KOPT-K1 (cell line): ENCODE results near the gene CNIH4.
"Not testable (repeated sequence)": the region's sequence is repeated elsewhere in the genome, so short reads cannot be mapped to it uniquely, and the experiment has no call there.

ENCODE experiments used
- H3K27ac ChIP-seq: fragments of 200-600 bp; sonication (generic); 2 replicates; pipeline ENCODE4 v1.5.1; 2016; ENCODE audit warnings: antibody characterized with exemption, mild to moderate bottlenecking, low read depth, low read length; ENCODE audit not compliant: poor library complexity, severe bottlenecking
- H3K36me3 ChIP-seq: fragments of 200-600 bp; sonication (generic); 2 replicates; pipeline ENCODE4 v1.5.1; 2017; ENCODE audit warnings: antibody characterized with exemption, mild to moderate bottlenecking, low read length, moderate library complexity; ENCODE audit not compliant: insufficient read depth
- H3K9me3 ChIP-seq: fragments of 200-600 bp; sonication (generic); 2 replicates; pipeline ENCODE4 v1.5.1; 2017; ENCODE audit warnings: antibody characterized with exemption, low read length, mild to moderate bottlenecking; ENCODE audit not compliant: insufficient read depth, poor library complexity, severe bottlenecking

The CNIH4 gene

DNA sequence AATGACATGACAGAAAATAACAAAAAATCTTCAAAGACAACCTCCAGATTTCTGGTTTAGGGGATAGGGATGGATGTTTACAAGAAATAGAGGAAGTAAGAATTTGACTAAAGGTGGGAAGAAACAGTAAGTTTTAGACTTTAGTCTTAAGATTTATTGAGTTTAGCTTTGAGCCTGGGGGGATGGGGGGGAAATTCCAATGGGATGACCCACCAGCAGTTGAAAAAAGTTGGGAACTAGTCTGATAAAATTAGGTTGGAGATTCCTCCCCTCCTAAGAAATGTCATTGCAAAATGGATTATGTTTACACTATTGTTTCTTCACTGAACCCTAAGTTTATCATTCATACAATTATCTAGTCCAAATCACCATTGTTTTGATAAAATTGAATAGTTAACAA, 49.5 kb downstream of the CNIH4 start:
- H3K36me3 ChIP-seq: peaks cover 91% of the 10 kb centered on the region
- no peaks in the 10 kb centered on the region for H3K9me3 ChIP-seq
- H3K27ac ChIP-seq: no peak overlapping the region

DNA sequence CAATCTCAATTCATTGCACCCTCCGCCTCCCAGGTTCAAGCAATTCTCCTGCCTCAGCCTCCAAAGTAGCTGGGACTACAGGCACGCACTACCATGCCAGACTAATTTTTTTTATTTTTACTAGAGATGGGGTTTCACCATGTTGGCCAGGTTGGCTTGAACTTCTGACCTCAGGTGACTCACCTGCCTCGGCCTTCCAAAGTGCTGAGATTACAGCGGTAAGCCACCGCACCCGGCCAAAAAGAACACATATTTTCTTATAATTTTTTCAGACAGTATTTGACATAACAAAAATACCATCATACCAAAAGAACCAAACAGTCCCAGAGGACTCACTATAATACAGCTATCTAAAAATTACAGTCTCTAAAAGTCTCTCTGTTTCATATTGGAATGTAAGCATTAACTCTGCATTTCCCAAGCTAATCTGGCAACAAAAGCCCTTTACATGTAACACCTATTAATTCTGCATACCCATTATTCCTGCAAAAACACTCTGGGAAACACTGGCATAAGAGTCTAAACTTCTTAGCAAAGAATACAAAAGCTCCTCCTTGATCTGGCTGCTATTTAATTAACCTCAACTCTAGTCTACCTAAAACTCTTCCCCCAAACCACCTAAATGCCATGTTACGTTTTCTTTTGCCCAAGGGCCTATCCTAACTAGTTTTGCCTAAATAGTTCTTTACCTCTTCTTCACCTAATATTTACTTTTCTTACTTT, 51.1 kb downstream of the CNIH4 start:
- H3K9me3 ChIP-seq: no peaks in the 10 kb centered on the region
- peaks cover 92% of the 10 kb centered on the region for H3K36me3 ChIP-seq
- no peak overlapping the region for H3K27ac ChIP-seq

DNA sequence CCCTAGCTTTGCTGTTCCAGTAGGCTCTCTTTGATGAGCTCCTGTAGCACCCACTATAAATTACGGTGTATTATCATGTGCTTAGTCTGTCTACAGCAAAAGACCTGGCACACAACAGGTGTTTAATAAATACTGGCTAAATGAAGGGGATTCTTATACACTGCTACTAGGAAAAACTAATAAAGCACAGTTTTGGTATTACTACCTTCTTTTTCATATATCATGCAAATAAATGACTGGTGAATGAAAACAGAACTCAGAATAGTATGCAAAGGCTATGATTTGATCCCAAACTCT, 51.6 kb downstream of the CNIH4 start:
- no peaks in the 10 kb centered on the region for H3K9me3 ChIP-seq
- H3K27ac ChIP-seq: no peak overlapping the region
- peaks cover 93% of the 10 kb centered on the region for H3K36me3 ChIP-seq

DNA sequence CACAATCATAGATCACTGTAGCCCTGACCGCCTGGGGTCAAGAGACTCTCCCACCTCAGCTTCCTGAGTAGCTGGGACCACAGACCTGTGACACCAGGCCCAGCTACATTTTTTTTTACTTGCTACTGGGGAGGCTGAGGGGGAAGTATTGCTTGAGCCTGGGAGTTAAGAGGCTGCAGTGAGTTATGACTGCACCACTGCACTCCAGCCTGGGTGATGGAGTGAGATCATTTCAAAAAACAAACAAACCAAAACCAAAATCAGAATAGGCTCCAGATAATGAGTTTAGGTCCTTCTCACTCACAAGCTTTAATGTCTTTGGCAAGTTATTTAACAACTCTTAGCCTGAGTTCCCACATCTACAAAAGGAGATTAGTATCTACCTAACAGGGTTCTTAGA, 55.1 kb downstream of the CNIH4 start:
- H3K9me3 ChIP-seq: no peaks in the 10 kb centered on the region
- peaks cover 92% of the 10 kb centered on the region for H3K36me3 ChIP-seq
- no peak overlapping the region for H3K27ac ChIP-seq

DNA sequence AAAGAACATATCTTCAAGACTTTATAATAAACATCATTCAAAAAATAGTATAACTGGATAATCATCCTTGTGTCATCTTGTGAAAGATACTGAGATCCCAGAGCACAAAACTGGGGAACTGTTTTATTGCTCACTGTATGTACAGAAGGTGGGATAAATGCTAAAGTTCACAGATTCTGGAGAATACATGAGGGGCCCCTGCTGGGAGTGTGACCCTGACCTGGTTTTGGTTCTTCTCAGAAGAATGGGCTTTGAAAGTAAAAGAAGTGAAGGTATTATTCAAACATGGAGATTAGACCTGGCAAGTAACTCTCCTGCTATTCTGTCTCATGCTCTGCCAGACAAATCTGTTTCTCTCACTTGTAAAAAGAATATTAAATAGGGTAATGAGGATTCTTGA, 63.4 kb downstream of the CNIH4 start:
- H3K27ac ChIP-seq: no peak overlapping the region
- no peaks in the 10 kb centered on the region for H3K9me3 ChIP-seq
- H3K36me3 ChIP-seq: peaks cover 98% of the 10 kb centered on the region

DNA sequence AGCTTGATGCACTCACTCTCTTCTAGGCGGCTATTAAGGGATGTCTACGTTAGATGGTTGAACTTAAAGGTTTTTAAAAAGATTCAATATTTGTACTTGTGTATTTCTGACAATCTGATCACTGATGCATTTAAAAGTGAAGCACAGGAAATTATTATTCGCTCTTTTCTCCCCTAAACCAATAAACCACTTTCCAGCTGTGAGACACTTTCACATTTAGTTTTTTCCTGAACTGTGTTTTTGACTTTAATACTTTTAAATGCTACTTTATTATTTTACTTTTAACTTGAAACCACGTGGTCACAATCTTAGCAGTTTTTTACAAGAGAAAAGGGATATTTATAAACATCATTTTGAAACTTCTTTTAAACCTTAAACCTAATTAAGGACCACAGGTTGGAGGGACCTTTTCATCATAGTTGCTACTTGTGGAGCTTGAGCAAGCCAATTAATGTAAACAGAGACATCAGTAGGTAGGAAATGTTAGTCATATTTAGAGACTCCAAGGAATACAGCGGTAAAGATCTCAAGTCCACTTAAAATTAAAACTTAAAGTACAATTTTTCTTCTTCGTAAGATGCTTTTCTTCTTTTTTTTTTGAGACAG, 68.7 kb downstream of the CNIH4 start:
- Histone ChIP-seq H3K9me3 (no peaks in the 10 kb centered on the region), H3K27ac (no peak overlapping the region), H3K36me3 (peaks cover 95% of the 10 kb centered on the region)

DNA sequence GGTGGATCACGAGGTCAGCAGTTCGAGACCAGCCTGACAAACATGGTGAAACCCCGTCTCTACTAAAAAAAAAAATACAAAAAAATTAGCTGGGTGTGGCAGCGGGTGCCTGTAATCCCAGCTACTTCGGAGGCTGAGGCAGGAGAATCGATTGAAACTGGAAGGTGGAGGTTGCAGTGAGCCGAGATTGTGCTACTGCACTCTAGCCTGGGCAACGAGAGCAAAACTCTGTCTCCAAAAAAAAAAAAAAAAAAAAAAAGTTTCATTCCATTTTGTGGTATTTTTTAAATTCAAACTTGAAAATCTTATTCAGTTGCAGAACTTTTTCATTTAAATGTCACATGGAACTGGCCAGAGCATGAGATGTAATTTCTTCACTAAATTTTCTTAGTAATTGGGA, 70.2 kb downstream of the CNIH4 start:
- H3K36me3 ChIP-seq: peaks cover 87% of the 10 kb centered on the region
- not testable (repeated sequence) for H3K9me3 ChIP-seq, H3K27ac ChIP-seq

DNA sequence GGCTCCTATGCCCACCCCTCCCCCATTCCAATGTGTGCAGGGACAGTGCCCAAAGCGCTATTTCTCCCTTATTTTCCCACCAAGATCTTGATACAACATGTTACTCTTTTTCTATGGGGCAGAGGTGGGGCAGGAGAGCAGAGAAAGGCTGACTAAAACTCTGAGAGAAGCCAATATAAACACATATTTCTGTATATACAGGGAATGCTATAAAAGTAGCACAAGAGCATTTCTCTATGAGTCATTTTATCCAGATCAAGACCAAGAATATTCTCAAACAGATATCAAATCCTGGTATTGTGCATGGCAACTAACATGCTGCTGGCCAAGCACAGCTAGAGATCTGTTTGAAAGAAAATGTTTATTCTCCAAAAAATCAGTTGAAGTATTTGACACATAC, 70.7 kb downstream of the CNIH4 start:
- Histone ChIP-seq H3K36me3 (peaks cover 82% of the 10 kb centered on the region), H3K27ac (no peak overlapping the region), H3K9me3 (no peaks in the 10 kb centered on the region)

DNA sequence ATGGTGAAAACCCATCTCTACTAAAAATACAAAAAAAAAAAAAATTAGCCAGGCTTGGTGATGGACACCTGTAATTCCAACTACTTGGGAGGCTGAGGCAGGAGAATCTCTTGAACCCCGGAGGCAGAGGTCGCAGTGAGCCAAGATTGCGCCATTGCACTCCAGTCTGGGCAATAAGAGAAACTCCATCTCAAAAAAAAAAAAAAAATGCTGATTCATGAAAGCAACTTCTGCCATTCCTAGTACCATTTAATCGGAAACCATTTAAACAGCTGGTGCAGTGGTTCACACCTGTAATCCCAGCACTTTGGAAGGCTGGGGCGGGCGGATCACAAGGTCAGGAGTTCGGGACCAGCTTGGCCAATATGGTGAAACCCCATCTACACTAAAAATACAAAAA, 72.0 kb downstream of the CNIH4 start:
- peaks cover 68% of the 10 kb centered on the region for H3K36me3 ChIP-seq
- H3K27ac ChIP-seq, H3K9me3 ChIP-seq: not testable (repeated sequence)
